Adrenal gland (tissue), 12 donors: Measurements from ENCODE around the gene CRHR1. TPM values are rescaled to one million over a fixed set of nuclear protein-coding genes. Genes with fewer than 3 reads are reported as not detected.
A peak's percentile ranks its signal among the peaks of the same experiment; 100 is the strongest.
"Not testable (repeated sequence)": the region's sequence is repeated elsewhere in the genome, so short reads cannot be mapped to it uniquely, and the experiment has no call there.

Experiments used
- DNase-seq, 7 donors: peaks; one replicate each; pipeline ENCODE4 v3.0.0-alpha.2; 2019 to 2020
- H3K27ac ChIP-seq, 5 donors: fragments of 200-600 bp; sonication (generic) in 4 of 5; 1 replicate in 3 of 5; 2 replicates in 2 of 5; pipeline versions ENCODE4 v1.5.1 to v1.8.0; 2016 to 2020; ENCODE audit warnings: mild to moderate bottlenecking in 1 of 5
- H3K27me3 ChIP-seq: fragments of 200-600 bp; 2 replicates; pipeline ENCODE4 v1.8.0; 2021
- H3K36me3 ChIP-seq, 2 donors: fragments of 200-600 bp; replicated peaks in 1 of 2; 1 replicate in 1 of 2; 2 replicates in 1 of 2; pipeline versions ENCODE4 v1.5.1 to v1.8.0; 2018 to 2022
- H3K4me1 ChIP-seq, 2 donors: fragments of 200-600 bp; replicated peaks in 1 of 2; 1 replicate in 1 of 2; 2 replicates in 1 of 2; pipeline versions ENCODE4 v1.5.1 to v1.8.0; 2018 to 2021
- H3K4me3 ChIP-seq, 4 donors: fragments of 200-600 bp; sonication (generic) in 3 of 4; one replicate each; pipeline ENCODE4 v1.5.1; 2016 to 2018
- H3K9me3 ChIP-seq, 3 donors: fragments of 200-600 bp; sonication (generic) in 1 of 3; replicated peaks in 1 of 3; 1 replicate in 2 of 3; 2 replicates in 1 of 3; pipeline versions ENCODE4 v1.5.1 to v1.8.0; 2016 to 2021
- CTCF ChIP-seq, 6 experiments: fragments of 450-650 bp in 4 of 6; fragments of 200-600 bp in 2 of 6; sonication (generic) in 1 of 6; IDR thresholded peaks; 1 replicate in 5 of 6; 2 replicates in 1 of 6; pipeline versions ENCODE4 v1.5.1 to v1.8.0; 2016 to 2021; ENCODE audit warnings: antibody characterized with exemption in 6 of 6, mild to moderate bottlenecking in 2 of 6, moderate library complexity in 1 of 6
- POLR2A ChIP-seq, 2 donors: fragments of 450-650 bp; IDR thresholded peaks; one replicate each; pipeline ENCODE4 v1.6.1; 2017; ENCODE audit warnings: antibody characterized with exemption in 2 of 2, mild to moderate bottlenecking in 2 of 2, moderate library complexity in 1 of 2
- WGBS, 4 donors: extraction: QIAGEN DNeasy Blood & Tissue Kit in 2 of 4; methylation state at CpG; one replicate each; pipeline versions ENCODE4 v1.1.5 to v1.1.7; 2013 to 2017; 5-methylcytosine and 5-hydroxymethylcytosine counted together
- intact Hi-C, 2 donors: fragments of 100-400 bp; cut with DNase I; formaldehyde crosslinking; loops; one replicate each; pipeline versions ENCODE4 v1.14.1 to v1.15.0; 2022 to 2023
- polyA plus RNA-seq, 3 donors: library from polyadenylated mRNA; stranded (reverse); fragments of 200-250 nt in 2 of 3; fragments of 350-450 nt in 1 of 3; fragmentation: Illumina TruSeq in 1 of 3; extraction: RNeasy Lipid Tissue Mini Kit (QIAGEN cat#74804) in 1 of 3; gene quantifications; one replicate each; pipeline ENCODE4 v1.2.3, GENCODE V29; 2013 to 2014
- total RNA-seq, 9 donors: library from RNA; depleted of rRNA in 4 of 9; stranded (reverse); fragments of >200 nt in 4 of 9; fragments of 120-200 nt in 1 of 9; fragmentation: NEBNext Ultra II Directional in 1 of 9; extraction: Animal tissue kit (Norgen Biotek cat#: 25700) in 1 of 9; gene quantifications; one replicate each; pipeline versions ENCODE4 v1.1.0 to v1.2.4, GENCODE V29; 2013 to 2023
- donor health status: healthy with polysubstance abuse.
- donor health status: Bipolar disorder and iron deficiency.
- donor health status: DM: yes; HTN: yes; CAD: no.
- donor health status: DM: no; HTN: no; CAD: no.
- donor health status: DM: no; HTN: no; CAD: no.
- donor health status: DM: yes; HTN: yes; CAD: no.

The CRHR1 gene
- total and polyA plus RNA-seq, 12 donors = 0.27 TPM; not detected in 11

- WGBS, 4 donors = 49 to 76% (median 61%) methylated on average over 2 of the region's 2 CpGs
- no peak overlapping the region for H3K27ac ChIP-seq
- H3K4me3 ChIP-seq = no peak overlapping the region
- intact Hi-C loops = no loop called here
- no peaks in the 10 kb centered on the region for H3K27me3 ChIP-seq
- no peaks in the 10 kb centered on the region for H3K9me3 ChIP-seq
- DNase-seq = no peak
- no peaks in the 10 kb centered on the region for H3K36me3 ChIP-seq
- no peak for TF ChIP-seq POLR2A (IDR thresholded peaks at IDR 0.05)
- TF ChIP-seq CTCF (IDR thresholded peaks at IDR 0.05) = no peak
- no peaks in the 10 kb centered on the region for H3K4me1 ChIP-seq
Observed at GRCh38 chr17:45855691-45856336, 71.7 kb downstream of the CRHR1 start.

- Histone ChIP-seq H3K4me3 (no peak overlapping the region), H3K27ac (no peak overlapping the region), H3K27me3 (no peaks in the 10 kb centered on the region), H3K4me1 (no peaks in the 10 kb centered on the region), H3K36me3 (no peaks in the 10 kb centered on the region), H3K9me3 (no peaks in the 10 kb centered on the region)
- 35 to 44% (median 37%) methylated on average over 10 of the region's 10 CpGs for whole genome bisulfite sequencing, 4 donors
- TF ChIP-seq CTCF (IDR thresholded peaks at IDR 0.05) = no peak
- no peak for TF ChIP-seq POLR2A (IDR thresholded peaks at IDR 0.05)
- intact Hi-C loops = no loop called here
- peak in 2 of 7 donors; percentile 25 to 27 for DNase-seq
Observed at GRCh38 chr17:45857977-45858708, 74.0 kb downstream of the CRHR1 start.

GRCh38 chr17:45861165-45861564, 77.0 kb downstream of the CRHR1 start:
- intact Hi-C loops = no loop called here
- peak in 1 of 7 donors; percentile 58 for DNase-seq
- no peaks in the 10 kb centered on the region for H3K36me3 ChIP-seq
- no peaks in the 10 kb centered on the region for H3K4me1 ChIP-seq
- H3K27me3 ChIP-seq = peaks cover 11% of the 10 kb centered on the region
- TF ChIP-seq CTCF (IDR thresholded peaks at IDR 0.05) (no peak), POLR2A (IDR thresholded peaks at IDR 0.05) (no peak)
- H3K9me3 ChIP-seq = no peaks in the 10 kb centered on the region
- 67 to 77% (median 71%) methylated on average over 7 of the region's 7 CpGs for WGBS, 4 donors
- H3K4me3 ChIP-seq = no peak overlapping the region
- H3K27ac ChIP-seq = no peak overlapping the region

- peaks cover 11% of the 10 kb centered on the region for H3K27me3 ChIP-seq
- intact Hi-C loops, H3K9me3 ChIP-seq, H3K36me3 ChIP-seq, H3K4me1 ChIP-seq, DNase-seq, H3K27ac ChIP-seq, H3K4me3 ChIP-seq: not testable (repeated sequence)
- 76 to 86% (median 81%) methylated on average over 7 to 9 of the region's 9 CpGs for WGBS, 4 donors
Observed at GRCh38 chr17:45862127-45862526, 78.0 kb downstream of the CRHR1 start.
